GM12878 (cell line): ENCODE measurements around the gene TRPC3. TPM values are rescaled to one million over a fixed set of nuclear protein-coding genes. Genes with fewer than 3 reads are reported as not detected.

Experiments
- ATAC-seq: fragments of 200-7000 bp; cut with Tn5 transposase; 3 replicates; pipeline ENCODE4 v1.9.1; 2020; ENCODE audit warnings: mild to moderate bottlenecking, moderate library complexity
- BruUV-seq: library from RNA; stranded (reverse); fragments of 400-500 nt; replicated peaks from 2 replicates; lab custom pipeline; 2021; lab: Mats Ljungman, UMichigan
- CTCF ChIA-PET: fragments of 300-600 bp; sonication (Branson Sonifier 250); formaldehyde crosslinking; extraction: SDS; loops from one replicate; lab custom pipeline; 2021; ENCODE audit warnings: inconsistent platforms; lab: Yijun Ruan, JAX
- POLR2A ChIA-PET: fragments of 350-600 bp; formaldehyde crosslinking; extraction: SDS; loops from one replicate; lab custom pipeline; 2021; ENCODE audit warnings: inconsistent platforms; lab: Charles Lee
- RAD21 ChIA-PET: fragments of 300-600 bp; sonication (Branson Sonifier 250); formaldehyde crosslinking; loops from one replicate; lab custom pipeline; 2023; ENCODE audit warnings: antibody characterized with exemption; ENCODE audit not compliant: unreplicated experiment; lab: Charles Lee
- SMC1A ChIA-PET: fragments of 300-600 bp; sonication (Branson Sonifier 250); formaldehyde crosslinking; loops from one replicate; lab custom pipeline; 2023; ENCODE audit not compliant: unreplicated experiment, uncharacterized antibody; lab: Charles Lee
- DNase-seq: peaks from one replicate; pipeline ENCODE4 v3.0.0-alpha.2; 2011; ENCODE audit warnings: low read depth, low spot score
- FAIRE-seq: peaks from 3 replicates; lab custom pipeline; 2011; peaks lifted over from hg19 to GRCh38; lab: Jason Lieb, UNC
- H2AFZ ChIP-seq: 2 replicates; pipeline ENCODE4 v1.6.0; 2011; ENCODE audit warnings: low read depth, low read length, control low read depth; ENCODE audit not compliant: control insufficient read depth
- H3K27ac ChIP-seq: 2 replicates; pipeline ENCODE4 v1.5.1; 2011; ENCODE audit warnings: control low read depth; ENCODE audit not compliant: control insufficient read depth, insufficient read depth
- H3K27me3 ChIP-seq, 2 experiments: replicated peaks in 1 of 2; 2 replicates each; pipeline versions ENCODE4 v1.6.0 to v1.6.1; 2011; ENCODE audit warnings: low read length in 1 of 2; ENCODE audit not compliant: control insufficient read depth in 2 of 2, insufficient read depth in 2 of 2
- H3K36me3 ChIP-seq, 2 experiments: 2 replicates each; pipeline ENCODE4 v1.5.1; 2011; ENCODE audit warnings: low read length in 1 of 2; ENCODE audit not compliant: control insufficient read depth in 2 of 2, insufficient read depth in 2 of 2
- H3K4me1 ChIP-seq: 2 replicates; pipeline ENCODE4 v1.6.1; 2011; ENCODE audit warnings: mild to moderate bottlenecking, low read length, moderate library complexity, mixed read lengths; ENCODE audit not compliant: control insufficient read depth, insufficient read depth
- H3K4me2 ChIP-seq: 2 replicates; pipeline ENCODE4 v1.6.0; 2011; ENCODE audit warnings: control low read depth; ENCODE audit not compliant: control insufficient read depth, insufficient read depth
- H3K4me3 ChIP-seq: fragments of 200-600 bp; sonication (generic); 2 replicates; pipeline ENCODE4 v1.5.1; 2016
- H3K79me2 ChIP-seq: 2 replicates; pipeline ENCODE4 v1.6.0; 2011; ENCODE audit warnings: low read length; ENCODE audit not compliant: control insufficient read depth, insufficient read depth
- H3K9ac ChIP-seq: 2 replicates; pipeline ENCODE4 v1.8.0; 2011; ENCODE audit warnings: low read length, control low read depth, mixed read lengths; ENCODE audit not compliant: control insufficient read depth, insufficient read depth
- H3K9me3 ChIP-seq: replicated peaks from 3 replicates; pipeline ENCODE4 v1.5.1; 2011; ENCODE audit warnings: mild to moderate bottlenecking, low read length; ENCODE audit not compliant: control insufficient read depth, insufficient read depth
- H4K20me1 ChIP-seq: 2 replicates; pipeline ENCODE4 v1.6.0; 2011; ENCODE audit not compliant: control insufficient read depth, insufficient read depth
- ASH2L ChIP-seq: fragments of 300-600, 200-600 bp; sonication (generic); IDR thresholded peaks from 2 replicates; pipeline ENCODE4 v1.6.1; 2017; ENCODE audit warnings: low read depth, mild to moderate bottlenecking, borderline replicate concordance
- HDAC6 ChIP-seq: fragments of 200-600 bp; sonication (generic); IDR thresholded peaks from one replicate; pipeline ENCODE4 v1.8.0; 2017; ENCODE audit warnings: antibody characterized with exemption; ENCODE audit not compliant: unreplicated experiment
- SPI1 ChIP-seq: IDR thresholded peaks from 2 replicates; pipeline ENCODE4 v1.6.1; 2011; ENCODE audit warnings: low read depth, mild to moderate bottlenecking, low read length, moderate library complexity, borderline replicate concordance; ENCODE audit not compliant: insufficient read depth
- SREBF1 ChIP-seq: IDR thresholded peaks from 2 replicates; pipeline ENCODE4 v1.6.1; 2012; ENCODE audit warnings: mild to moderate bottlenecking, low read length
- WGBS: methylation state at CpG from one replicate; pipeline ENCODE4 v1.1.6; 2016; ENCODE audit warnings: low lambda C conversion rate; ENCODE audit not compliant: insufficient replicate concordance, insufficient coverage; ENCODE audit errors: missing lambda C conversion rate; 5-methylcytosine and 5-hydroxymethylcytosine counted together
- in situ Hi-C: fragments of 300-500 bp; cut with MboI; formaldehyde crosslinking; loops from 9 replicates; pipeline ENCODE4 v1.14.3; 2018; ENCODE audit warnings: mixed read lengths
- intact Hi-C: fragments of 100-400 bp; cut with micrococcal nuclease; formaldehyde crosslinking; loops from one replicate; pipeline ENCODE4 v1.14.2; 2022; ENCODE audit not compliant: unreplicated experiment
- polyA plus RNA-seq, 11 experiments: library from polyadenylated mRNA; depleted of rRNA in 4 of 11; unstranded in 6 of 11; stranded (reverse) in 5 of 11; fragments of >200 nt; fragmentation: Nextera tagmentation in 4 of 11; fragmentation: Illumina TruSeq in 1 of 11; extraction: Ambion mirVana in 4 of 11; extraction: Trizol in 1 of 11; gene quantifications; 1 replicate in 1 of 11; 2 replicates in 10 of 11; pipeline versions ENCODE4 v1.2.1 to v1.2.3, GENCODE V29; 2011 to 2016; ENCODE audit warnings: inconsistent platforms in 2 of 11, missing spikeins in 2 of 11, low read depth in 1 of 11
- total RNA-seq, 4 experiments: library from RNA; depleted of rRNA in 3 of 4; stranded (reverse); fragments of >200 nt in 3 of 4; fragmentation: Illumina TruSeq in 1 of 4; extraction: Trizol in 1 of 4; gene quantifications; 2 replicates each; pipeline versions ENCODE4 v1.2.1 to v1.2.3, GENCODE V29; 2013 to 2021
- TF ChIP-seq, protein P1 (sequence below): IDR thresholded peaks from 2 replicates; pipeline ENCODE4 v1.6.1; 2012; ENCODE audit warnings: low read depth, low read length, improper control_type of control experiment
- TF ChIP-seq, protein P2 (sequence below): fragments of 450-650 bp; IDR thresholded peaks from 2 replicates; pipeline ENCODE4 v1.6.1; 2016; ENCODE audit warnings: mild to moderate bottlenecking

The TRPC3 gene
- total and polyA plus RNA-seq, 10 of the 15 experiments (the other 5 are each of a cell fraction or from before 2014, with no cell fraction given): not detected

DNA sequence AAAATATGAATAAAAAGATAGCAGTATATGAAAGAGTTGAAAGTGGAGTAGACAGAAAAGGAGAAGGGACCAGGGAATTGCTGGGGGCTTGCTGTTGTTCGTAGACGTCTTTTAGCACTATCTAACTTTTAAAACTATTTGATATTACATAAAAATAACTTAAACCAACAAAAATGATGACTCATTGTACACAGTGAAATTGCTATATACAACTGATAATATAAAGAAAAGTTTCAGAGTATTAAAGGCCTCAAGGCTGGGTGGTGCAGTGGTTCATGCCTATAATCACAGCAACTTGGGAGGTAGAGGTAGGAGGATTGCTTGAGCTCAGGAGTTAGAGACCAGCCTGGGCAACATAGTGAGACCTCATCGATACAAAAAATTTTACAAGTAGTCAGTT is 5.2 kb downstream of the TRPC3 start:
- Histone ChIP-seq H4K20me1 (no peaks in the 10 kb centered on the region), H3K9me3 (no peaks in the 10 kb centered on the region), H3K4me3 (no peak overlapping the region), H3K4me2 (no peak overlapping the region), H3K27me3 (peaks cover 2 to 13% of the 10 kb centered on the region in 2 experiments)
- SMC1A ChIA-PET: interaction anchor here (0.7 kb wide), 1 partner anchor 274 kb away, joined by 4 read pairs; no protein-coding TSS in a partner anchor
- no peak for FAIRE-seq
- TF ChIP-seq SREBF1: no peak
- TF ChIP-seq HDAC6: no peak
- TF ChIP-seq SPI1: no peak
- TF ChIP-seq ASH2L: no peak
- TF ChIP-seq, protein P1, sequence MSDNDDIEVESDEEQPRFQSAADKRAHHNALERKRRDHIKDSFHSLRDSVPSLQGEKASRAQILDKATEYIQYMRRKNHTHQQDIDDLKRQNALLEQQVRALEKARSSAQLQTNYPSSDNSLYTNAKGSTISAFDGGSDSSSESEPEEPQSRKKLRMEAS: no peak
- TF ChIP-seq, protein P2, sequence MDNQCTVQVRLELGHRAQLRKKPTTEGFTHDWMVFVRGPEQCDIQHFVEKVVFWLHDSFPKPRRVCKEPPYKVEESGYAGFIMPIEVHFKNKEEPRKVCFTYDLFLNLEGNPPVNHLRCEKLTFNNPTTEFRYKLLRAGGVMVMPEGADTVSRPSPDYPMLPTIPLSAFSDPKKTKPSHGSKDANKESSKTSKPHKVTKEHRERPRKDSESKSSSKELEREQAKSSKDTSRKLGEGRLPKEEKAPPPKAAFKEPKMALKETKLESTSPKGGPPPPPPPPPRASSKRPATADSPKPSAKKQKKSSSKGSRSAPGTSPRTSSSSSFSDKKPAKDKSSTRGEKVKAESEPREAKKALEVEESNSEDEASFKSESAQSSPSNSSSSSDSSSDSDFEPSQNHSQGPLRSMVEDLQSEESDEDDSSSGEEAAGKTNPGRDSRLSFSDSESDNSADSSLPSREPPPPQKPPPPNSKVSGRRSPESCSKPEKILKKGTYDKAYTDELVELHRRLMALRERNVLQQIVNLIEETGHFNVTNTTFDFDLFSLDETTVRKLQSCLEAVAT: no peak
- TF ChIP-seq, all 136 proteins: peak for 0
- 51% methylated on average over 3 of the region's 3 CpGs for WGBS
- Histone ChIP-seq H3K4me1 (peaks cover 4% of the 10 kb centered on the region), H3K36me3 (no peaks in the 10 kb centered on the region), H3K9ac (no peak overlapping the region), H2AFZ (no peak overlapping the region), H3K27ac (no peak overlapping the region), H3K79me2 (no peaks in the 10 kb centered on the region)
- DNase-seq (no peak), ATAC-seq (no peak)
- ChIA-PET POLR2A (no interaction called here), CTCF (interaction anchor here (1.2 to 3.1 kb wide), 3 partner anchors 32 to 631 kb away, joined by 3 to 16 read pairs (median 4); no protein-coding TSS in a partner anchor), RAD21 (no interaction called here)
- intact Hi-C loops: no loop called here
- no TSS peak for BruUV-seq
- in situ Hi-C loops: no loop called here
